ENCODE measurements around the gene METAP2.

DNA sequence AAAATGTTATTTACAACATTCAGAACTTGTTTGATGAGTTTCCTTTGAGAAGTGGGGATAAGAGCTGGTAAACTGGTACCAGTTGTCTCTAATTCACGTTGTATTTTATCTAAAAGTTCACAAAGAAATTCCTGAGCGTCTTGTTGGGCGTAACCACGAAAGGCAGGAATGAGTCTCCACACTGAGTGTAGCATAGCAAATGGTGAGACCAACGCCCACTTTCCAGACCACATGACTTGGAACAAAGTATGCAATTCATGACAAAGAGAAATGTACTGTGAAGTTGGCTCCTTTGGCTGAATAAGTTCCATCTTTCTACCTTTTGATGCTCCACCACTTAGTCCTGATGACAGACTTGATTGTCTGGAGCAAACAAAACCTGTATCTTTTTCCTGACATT is 58.9 kb downstream of the METAP2 start:
- no peak for TF ChIP-seq CTCF (IDR thresholded peaks at IDR 0.05)
- TF ChIP-seq POLR2AphosphoS5 (IDR thresholded peaks at IDR 0.05; ENCODE audit: insufficient read depth in 1 of 2, low read depth in 1 of 2) = no peak
